Measurements from ENCODE around the gene ACD.

ACD gene

DNA sequence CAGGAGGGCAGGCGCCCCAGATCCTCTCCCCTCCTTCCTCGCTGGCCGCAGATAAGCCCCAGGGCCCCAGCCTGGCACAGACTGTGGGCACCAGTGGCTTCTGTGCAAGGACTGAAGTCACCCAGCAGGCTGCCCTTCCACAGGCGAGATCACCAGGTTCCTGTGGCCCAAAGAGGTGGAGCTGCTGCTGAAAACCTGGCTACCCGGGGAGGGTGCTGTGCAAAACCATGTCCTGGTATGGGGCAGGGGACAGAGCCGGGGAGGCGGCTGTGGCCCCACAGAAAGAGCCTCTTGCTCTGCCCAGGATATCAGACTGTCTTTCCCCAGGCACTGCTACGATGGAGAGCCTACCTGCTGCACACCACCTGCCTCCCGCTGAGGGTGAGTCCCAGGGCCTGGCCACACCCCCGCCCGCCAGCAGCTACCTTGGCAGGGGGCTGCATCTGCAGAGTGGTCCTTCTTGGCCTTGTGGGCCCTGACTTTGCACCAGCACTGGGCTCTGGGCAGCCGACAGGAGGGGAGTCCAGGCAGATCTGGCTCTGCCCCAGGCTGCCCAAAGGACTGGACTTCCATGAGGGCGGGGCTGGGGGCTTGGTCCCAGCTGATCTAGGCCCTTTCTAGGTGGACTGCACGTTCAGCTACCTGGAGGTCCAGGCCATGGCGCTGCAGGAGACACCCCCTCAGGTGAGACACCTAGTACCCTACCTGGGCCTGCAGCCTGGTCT lies 14.5 kb downstream of the ACD start:
- no peak for ATAC-seq
- TF ChIP-seq BACH2 (CRISPR knock-in tag; IDR thresholded peaks at IDR 0.05; ENCODE audit: borderline replicate concordance) (no peak), ZC3H10 (CRISPR knock-in tag; IDR thresholded peaks at IDR 0.05) (no peak), ARNTL (CRISPR knock-in tag; IDR thresholded peaks at IDR 0.05; ENCODE audit: borderline replicate concordance, low read depth) (no peak), ISL1 (CRISPR knock-in tag; IDR thresholded peaks at IDR 0.05) (no peak), ZNF8 (CRISPR knock-in tag; IDR thresholded peaks at IDR 0.05) (no peak), GLIS3 (CRISPR knock-in tag; IDR thresholded peaks at IDR 0.05) (no peak), CSDC2 (CRISPR knock-in tag; IDR thresholded peaks at IDR 0.05) (no peak), TOX (CRISPR knock-in tag; IDR thresholded peaks at IDR 0.05; ENCODE audit: borderline replicate concordance) (no peak), OSR1 (CRISPR knock-in tag; IDR thresholded peaks at IDR 0.05) (no peak)
- TF ChIP-seq, protein P1, sequence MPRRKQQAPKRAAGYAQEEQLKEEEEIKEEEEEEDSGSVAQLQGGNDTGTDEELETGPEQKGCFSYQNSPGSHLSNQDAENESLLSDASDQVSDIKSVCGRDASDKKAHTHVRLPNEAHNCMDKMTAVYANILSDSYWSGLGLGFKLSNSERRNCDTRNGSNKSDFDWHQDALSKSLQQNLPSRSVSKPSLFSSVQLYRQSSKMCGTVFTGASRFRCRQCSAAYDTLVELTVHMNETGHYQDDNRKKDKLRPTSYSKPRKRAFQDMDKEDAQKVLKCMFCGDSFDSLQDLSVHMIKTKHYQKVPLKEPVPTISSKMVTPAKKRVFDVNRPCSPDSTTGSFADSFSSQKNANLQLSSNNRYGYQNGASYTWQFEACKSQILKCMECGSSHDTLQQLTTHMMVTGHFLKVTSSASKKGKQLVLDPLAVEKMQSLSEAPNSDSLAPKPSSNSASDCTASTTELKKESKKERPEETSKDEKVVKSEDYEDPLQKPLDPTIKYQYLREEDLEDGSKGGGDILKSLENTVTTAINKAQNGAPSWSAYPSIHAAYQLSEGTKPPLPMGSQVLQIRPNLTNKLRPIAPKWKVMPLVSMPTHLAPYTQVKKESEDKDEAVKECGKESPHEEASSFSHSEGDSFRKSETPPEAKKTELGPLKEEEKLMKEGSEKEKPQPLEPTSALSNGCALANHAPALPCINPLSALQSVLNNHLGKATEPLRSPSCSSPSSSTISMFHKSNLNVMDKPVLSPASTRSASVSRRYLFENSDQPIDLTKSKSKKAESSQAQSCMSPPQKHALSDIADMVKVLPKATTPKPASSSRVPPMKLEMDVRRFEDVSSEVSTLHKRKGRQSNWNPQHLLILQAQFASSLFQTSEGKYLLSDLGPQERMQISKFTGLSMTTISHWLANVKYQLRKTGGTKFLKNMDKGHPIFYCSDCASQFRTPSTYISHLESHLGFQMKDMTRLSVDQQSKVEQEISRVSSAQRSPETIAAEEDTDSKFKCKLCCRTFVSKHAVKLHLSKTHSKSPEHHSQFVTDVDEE (CRISPR knock-in tag; IDR thresholded peaks at IDR 0.05) = no peak
- TF ChIP-seq, protein P2, sequence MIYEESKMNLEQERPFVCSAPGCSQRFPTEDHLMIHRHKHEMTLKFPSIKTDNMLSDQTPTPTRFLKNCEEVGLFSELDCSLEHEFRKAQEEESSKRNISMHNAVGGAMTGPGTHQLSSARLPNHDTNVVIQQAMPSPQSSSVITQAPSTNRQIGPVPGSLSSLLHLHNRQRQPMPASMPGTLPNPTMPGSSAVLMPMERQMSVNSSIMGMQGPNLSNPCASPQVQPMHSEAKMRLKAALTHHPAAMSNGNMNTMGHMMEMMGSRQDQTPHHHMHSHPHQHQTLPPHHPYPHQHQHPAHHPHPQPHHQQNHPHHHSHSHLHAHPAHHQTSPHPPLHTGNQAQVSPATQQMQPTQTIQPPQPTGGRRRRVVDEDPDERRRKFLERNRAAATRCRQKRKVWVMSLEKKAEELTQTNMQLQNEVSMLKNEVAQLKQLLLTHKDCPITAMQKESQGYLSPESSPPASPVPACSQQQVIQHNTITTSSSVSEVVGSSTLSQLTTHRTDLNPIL (CRISPR knock-in tag; IDR thresholded peaks at IDR 0.05; ENCODE audit: low read depth) = no peak
- TF ChIP-seq, protein P3, sequence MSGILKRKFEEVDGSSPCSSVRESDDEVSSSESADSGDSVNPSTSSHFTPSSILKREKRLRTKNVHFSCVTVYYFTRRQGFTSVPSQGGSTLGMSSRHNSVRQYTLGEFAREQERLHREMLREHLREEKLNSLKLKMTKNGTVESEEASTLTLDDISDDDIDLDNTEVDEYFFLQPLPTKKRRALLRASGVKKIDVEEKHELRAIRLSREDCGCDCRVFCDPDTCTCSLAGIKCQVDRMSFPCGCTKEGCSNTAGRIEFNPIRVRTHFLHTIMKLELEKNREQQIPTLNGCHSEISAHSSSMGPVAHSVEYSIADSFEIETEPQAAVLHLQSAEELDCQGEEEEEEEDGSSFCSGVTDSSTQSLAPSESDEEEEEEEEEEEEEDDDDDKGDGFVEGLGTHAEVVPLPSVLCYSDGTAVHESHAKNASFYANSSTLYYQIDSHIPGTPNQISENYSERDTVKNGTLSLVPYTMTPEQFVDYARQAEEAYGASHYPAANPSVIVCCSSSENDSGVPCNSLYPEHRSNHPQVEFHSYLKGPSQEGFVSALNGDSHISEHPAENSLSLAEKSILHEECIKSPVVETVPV (CRISPR knock-in tag; IDR thresholded peaks at IDR 0.05) = no peak

DNA sequence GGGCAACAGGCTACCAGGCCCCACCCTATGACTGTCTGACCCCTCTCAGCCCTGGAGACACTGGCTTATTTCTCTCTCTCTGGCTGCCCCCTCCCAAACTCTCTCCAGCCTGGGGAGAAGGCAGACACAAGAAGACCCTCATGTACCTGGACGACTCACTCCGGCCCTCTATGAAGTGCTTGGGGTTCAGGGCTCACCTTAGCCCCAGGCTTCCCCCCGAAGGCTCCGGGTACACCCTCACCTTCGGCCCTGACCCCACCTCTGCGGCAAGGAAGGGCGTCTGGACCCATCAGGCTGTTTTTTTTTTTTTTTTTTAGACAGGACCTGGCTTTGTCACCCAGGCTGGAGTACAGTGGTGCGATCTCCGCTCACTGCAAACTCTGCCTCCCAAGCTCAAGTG lies 16.0 kb downstream of the ACD start:
- TF ChIP-seq ISL1 (CRISPR knock-in tag; IDR thresholded peaks at IDR 0.05) (no peak), ZFP30 (CRISPR knock-in tag; IDR thresholded peaks at IDR 0.05) (no peak), SNAI2 (CRISPR knock-in tag; IDR thresholded peaks at IDR 0.05) (no peak), PPARA (CRISPR knock-in tag; IDR thresholded peaks at IDR 0.05; ENCODE audit: borderline replicate concordance) (no peak), OSR1 (CRISPR knock-in tag; IDR thresholded peaks at IDR 0.05) (no peak), CSDC2 (CRISPR knock-in tag; IDR thresholded peaks at IDR 0.05) (no peak)
- TF ChIP-seq, protein P1 (CRISPR knock-in tag; IDR thresholded peaks at IDR 0.05) = no peak
- TF ChIP-seq, protein P4, sequence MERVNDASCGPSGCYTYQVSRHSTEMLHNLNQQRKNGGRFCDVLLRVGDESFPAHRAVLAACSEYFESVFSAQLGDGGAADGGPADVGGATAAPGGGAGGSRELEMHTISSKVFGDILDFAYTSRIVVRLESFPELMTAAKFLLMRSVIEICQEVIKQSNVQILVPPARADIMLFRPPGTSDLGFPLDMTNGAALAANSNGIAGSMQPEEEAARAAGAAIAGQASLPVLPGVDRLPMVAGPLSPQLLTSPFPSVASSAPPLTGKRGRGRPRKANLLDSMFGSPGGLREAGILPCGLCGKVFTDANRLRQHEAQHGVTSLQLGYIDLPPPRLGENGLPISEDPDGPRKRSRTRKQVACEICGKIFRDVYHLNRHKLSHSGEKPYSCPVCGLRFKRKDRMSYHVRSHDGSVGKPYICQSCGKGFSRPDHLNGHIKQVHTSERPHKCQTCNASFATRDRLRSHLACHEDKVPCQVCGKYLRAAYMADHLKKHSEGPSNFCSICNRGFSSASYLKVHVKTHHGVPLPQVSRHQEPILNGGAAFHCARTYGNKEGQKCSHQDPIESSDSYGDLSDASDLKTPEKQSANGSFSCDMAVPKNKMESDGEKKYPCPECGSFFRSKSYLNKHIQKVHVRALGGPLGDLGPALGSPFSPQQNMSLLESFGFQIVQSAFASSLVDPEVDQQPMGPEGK (CRISPR knock-in tag; IDR thresholded peaks at IDR 0.05; ENCODE audit: borderline replicate concordance) = no peak
- TF ChIP-seq, protein P5, sequence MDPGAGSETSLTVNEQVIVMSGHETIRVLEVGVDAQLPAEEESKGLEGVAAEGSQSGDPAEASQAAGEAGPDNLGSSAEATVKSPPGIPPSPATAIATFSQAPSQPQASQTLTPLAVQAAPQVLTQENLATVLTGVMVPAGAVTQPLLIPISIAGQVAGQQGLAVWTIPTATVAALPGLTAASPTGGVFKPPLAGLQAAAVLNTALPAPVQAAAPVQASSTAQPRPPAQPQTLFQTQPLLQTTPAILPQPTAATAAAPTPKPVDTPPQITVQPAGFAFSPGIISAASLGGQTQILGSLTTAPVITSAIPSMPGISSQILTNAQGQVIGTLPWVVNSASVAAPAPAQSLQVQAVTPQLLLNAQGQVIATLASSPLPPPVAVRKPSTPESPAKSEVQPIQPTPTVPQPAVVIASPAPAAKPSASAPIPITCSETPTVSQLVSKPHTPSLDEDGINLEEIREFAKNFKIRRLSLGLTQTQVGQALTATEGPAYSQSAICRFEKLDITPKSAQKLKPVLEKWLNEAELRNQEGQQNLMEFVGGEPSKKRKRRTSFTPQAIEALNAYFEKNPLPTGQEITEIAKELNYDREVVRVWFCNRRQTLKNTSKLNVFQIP (CRISPR knock-in tag; IDR thresholded peaks at IDR 0.05; ENCODE audit: borderline replicate concordance, low read depth) = no peak
- TF ChIP-seq, protein P2 (CRISPR knock-in tag; IDR thresholded peaks at IDR 0.05; ENCODE audit: low read depth) = no peak

More for the DNA sequence above, 16.0 kb downstream of the ACD start:
- ATAC-seq = no peak
